ENCODE results near the gene SORCS2.

The SORCS2 gene

GRCh38 chr4:7513671-7514070 lies 321.3 kb downstream of the SORCS2 start:
- TF ChIP-seq POLR2AphosphoS5 (IDR thresholded peaks at IDR 0.05; ENCODE audit: low read depth, low read length) (no peak), TAF1 (IDR thresholded peaks at IDR 0.05; ENCODE audit: borderline replicate concordance, insufficient read depth, low read length) (no peak), REST (IDR thresholded peaks at IDR 0.05; ENCODE audit: insufficient read depth in 1 of 2, low read depth in 2 of 2, low read length in 2 of 2) (no peak), FOXP2 (optimal IDR thresholded peaks at IDR 0.05; ENCODE audit: borderline replicate concordance, extremely low read depth, extremely low read length, insufficient read depth) (no peak), SIN3A (IDR thresholded peaks at IDR 0.05; ENCODE audit: borderline replicate concordance, insufficient read depth, low read length) (no peak)

GRCh38 chr4:7514281-7514680 lies 321.9 kb downstream of the SORCS2 start:
- TF ChIP-seq POLR2AphosphoS5 (IDR thresholded peaks at IDR 0.05; ENCODE audit: low read depth, low read length) (no peak), TAF1 (IDR thresholded peaks at IDR 0.05; ENCODE audit: borderline replicate concordance, insufficient read depth, low read length) (no peak), REST (IDR thresholded peaks at IDR 0.05; ENCODE audit: insufficient read depth in 1 of 2, low read depth in 2 of 2, low read length in 2 of 2) (no peak), FOXP2 (optimal IDR thresholded peaks at IDR 0.05; ENCODE audit: borderline replicate concordance, extremely low read depth, extremely low read length, insufficient read depth) (no peak), SIN3A (IDR thresholded peaks at IDR 0.05; ENCODE audit: borderline replicate concordance, insufficient read depth, low read length) (no peak)

GRCh38 chr4:7514789-7515188 lies 322.5 kb downstream of the SORCS2 start:
- TF ChIP-seq FOXP2 (optimal IDR thresholded peaks at IDR 0.05; ENCODE audit: borderline replicate concordance, extremely low read depth, extremely low read length, insufficient read depth) (no peak), SIN3A (IDR thresholded peaks at IDR 0.05; ENCODE audit: borderline replicate concordance, insufficient read depth, low read length) (no peak), TAF1 (IDR thresholded peaks at IDR 0.05; ENCODE audit: borderline replicate concordance, insufficient read depth, low read length) (no peak), POLR2AphosphoS5 (IDR thresholded peaks at IDR 0.05; ENCODE audit: low read depth, low read length) (no peak), REST (IDR thresholded peaks at IDR 0.05; ENCODE audit: insufficient read depth in 1 of 2, low read depth in 2 of 2, low read length in 2 of 2) (no peak)

GRCh38 chr4:7515390-7515902 lies 323.1 kb downstream of the SORCS2 start:
- TF ChIP-seq SIN3A (IDR thresholded peaks at IDR 0.05; ENCODE audit: borderline replicate concordance, insufficient read depth, low read length) (no peak), FOXP2 (optimal IDR thresholded peaks at IDR 0.05; ENCODE audit: borderline replicate concordance, extremely low read depth, extremely low read length, insufficient read depth) (no peak), POLR2AphosphoS5 (IDR thresholded peaks at IDR 0.05; ENCODE audit: low read depth, low read length) (no peak), REST (IDR thresholded peaks at IDR 0.05; ENCODE audit: insufficient read depth in 1 of 2, low read depth in 2 of 2, low read length in 2 of 2) (no peak), TAF1 (IDR thresholded peaks at IDR 0.05; ENCODE audit: borderline replicate concordance, insufficient read depth, low read length) (no peak)

Measured in PFSK-1 (cell line).